HTERT RPE-1 (cell line): Measurements from ENCODE around the gene DNASE1.
"Not testable (repeated sequence)": the region's sequence is repeated elsewhere in the genome, so short reads cannot be mapped to it uniquely, and the experiment has no call there.

ENCODE experiments used
- in situ Hi-C: fragments of 300-500 bp; cut with MboI; formaldehyde crosslinking; loops from 4 replicates; pipeline ENCODE4 v1.14.3; 2020; ENCODE audit warnings: low sequenced_read_pairs

The DNASE1 gene

DNA sequence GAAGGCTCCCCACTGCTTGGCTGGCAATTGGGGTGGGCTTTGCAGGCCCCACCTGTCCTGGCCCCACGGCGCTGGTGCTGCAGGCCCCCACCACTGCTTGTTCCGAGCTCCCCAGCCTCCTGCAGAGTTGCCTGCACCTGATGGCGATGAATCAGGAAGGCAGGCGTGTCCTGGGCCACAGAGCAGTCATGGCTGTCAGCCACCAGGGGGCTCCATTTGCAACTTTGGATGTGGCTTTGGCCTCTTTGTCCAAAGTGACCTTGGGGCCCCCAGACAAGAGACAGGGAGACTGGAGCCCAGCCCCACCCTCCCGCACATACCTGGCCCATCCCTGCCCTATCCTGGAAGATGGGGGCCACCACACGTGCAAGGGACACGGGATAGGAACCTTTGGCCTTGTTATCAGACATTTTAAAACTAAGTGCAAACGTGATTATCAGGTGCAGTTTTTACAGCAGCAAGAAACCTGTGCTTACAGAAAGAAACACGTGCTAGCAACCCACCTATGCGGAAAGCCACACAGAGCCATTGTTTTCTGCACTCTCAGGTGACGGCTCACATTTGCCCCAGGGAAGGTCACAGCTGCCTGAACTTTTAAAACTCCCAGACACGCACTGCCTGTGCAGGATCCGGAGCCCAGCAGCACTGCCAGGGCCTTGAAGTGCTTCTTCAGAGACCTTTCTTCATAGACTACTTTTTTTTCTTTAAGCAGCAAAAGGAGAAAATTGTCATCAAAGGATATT lies at the start of gene DNASE1:
DNASE1 (plus strand) TSS at position 443 of the 743 bp plus-strand sequence. CDS start 683 bp downstream, outside the sequence.
- in situ Hi-C loops, result no loop called here

GRCh38 chr16:3606441-3606840 lies 48.0 kb upstream of the DNASE1 start:
- in situ Hi-C loops, result no loop called here

- in situ Hi-C loops, result no loop called here
Observed at GRCh38 chr16:3607161-3607560, 47.3 kb upstream of the DNASE1 start.

DNA sequence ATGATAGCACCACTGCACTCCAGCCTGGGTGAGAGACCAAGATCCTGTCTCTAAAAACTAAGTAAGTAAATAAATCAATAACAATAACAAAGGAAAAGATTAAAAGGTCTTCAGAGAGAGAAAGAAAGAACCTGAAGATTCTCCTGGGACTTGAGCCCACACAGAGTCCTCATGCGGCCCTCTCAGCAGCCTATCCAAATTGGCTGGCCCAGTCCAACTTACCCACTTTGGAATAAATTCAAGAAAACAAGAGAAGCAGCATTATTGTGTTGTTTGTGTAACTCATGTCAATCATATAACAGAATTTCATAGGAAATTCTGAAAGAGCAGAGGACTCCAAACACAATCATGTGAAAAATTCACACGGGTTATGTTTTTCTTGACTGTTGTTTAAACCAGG lies 46.9 kb upstream of the DNASE1 start:
- in situ Hi-C loops, result no loop called here

GRCh38 chr16:3608069-3608468 lies 46.4 kb upstream of the DNASE1 start:
- in situ Hi-C loops, result no loop called here

DNA sequence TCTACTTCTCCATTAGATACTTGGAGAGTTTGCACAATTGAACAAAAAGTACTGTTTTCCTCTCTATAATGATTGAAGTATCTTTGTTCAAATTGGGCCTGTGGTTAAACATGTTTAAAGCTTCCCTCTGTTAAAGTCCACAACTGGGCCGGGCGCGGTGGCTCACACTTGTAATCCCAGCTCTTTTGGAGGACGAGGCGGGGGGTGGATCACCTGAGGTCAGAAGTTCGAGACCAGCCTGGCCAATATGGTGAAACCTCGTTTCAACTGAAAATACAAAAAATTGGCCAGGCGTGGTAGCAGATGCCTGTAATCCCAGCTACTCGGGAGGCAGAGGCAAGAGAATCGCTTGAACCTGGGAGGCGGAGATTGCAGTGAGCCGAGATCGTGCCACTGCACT lies 45.5 kb upstream of the DNASE1 start:
- in situ Hi-C loops, result not testable (repeated sequence)

DNA sequence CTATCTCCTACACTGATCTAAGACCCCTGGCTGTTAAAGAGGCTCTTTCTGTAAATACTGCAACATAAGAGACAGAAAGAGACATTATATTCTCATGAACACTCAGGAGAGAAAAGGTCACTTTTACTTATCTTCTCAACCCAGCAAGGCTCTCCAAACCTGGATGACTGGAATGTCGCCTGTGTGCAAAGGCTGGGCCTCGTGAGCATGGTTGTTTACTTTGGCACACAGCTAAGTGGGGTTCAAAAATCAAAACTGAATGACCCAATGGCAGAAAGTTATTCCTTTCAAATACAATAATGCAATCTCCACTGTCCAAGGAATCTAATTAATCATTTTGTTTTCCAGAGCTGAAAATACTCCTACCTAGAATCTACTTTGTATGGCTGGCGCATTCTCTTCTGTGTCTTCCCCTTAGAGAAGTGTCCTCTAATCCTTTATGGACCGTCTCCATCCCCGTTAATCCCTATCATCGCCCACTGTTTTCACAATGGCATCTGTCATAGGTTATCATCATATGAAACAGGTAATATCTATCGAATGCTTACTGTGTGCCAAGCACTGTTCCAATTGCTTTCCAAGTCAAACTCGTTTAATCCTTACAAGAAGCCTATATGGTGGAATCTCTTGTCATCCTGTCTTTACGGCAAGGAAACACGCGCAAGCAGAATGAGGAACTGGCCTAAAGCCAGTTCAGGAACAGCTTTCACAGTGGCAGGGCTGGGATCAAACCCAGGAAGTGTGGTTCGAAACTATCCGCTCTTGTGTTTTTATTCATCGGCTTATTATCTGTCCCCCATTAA lies 44.4 kb upstream of the DNASE1 start:
- in situ Hi-C loops, result no loop called here

GRCh38 chr16:3610698-3611145 lies 43.8 kb upstream of the DNASE1 start:
- in situ Hi-C loops, result no loop called here

DNA sequence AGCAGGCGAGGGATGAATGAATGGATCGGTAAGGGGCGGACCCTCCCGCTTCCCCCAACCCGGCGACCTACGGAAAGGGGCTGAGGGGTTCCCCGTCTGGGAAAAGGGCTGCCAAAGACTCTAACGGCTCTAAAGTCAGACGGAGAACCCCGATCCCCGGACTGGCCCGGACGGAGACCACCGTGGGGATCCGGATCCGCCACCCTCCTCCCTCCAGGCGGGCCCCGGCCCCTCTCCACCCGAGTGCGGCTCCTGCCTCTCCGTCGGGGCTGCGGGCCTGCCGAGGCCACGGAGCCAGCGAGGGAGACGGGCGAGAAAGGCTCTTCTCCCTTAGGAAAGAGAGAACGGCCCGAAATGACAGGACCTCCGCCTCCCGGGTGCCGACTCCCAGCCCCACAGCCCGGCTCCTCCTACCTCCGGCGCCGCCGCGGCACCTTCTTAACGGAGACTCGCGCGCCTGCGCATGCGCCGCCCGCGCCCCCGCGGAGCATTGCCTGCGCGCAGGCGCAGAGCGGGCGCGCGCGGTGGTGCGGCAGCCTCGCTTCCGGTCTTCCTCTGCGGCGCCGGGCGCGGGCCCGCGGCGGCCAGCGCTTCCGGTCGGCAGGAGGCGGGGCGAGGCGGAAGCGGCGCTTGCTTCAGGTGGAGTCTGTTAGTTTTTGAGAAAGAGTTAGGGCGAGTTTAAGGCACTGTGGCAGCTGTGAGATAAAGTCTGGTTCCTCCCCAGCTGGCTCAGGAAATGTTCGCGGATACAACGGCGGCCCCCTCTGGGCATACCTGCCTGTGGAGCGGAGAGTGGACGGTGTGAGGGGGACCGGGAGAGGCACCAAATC lies 43.1 kb upstream of the DNASE1 start, which contains the start of gene SLX4:
SLX4 (minus strand) TSS at position 461 of the 830 bp plus-strand sequence. CDS start 2,642 bp downstream, outside the sequence.
- in situ Hi-C loops, result no loop called here

DNA sequence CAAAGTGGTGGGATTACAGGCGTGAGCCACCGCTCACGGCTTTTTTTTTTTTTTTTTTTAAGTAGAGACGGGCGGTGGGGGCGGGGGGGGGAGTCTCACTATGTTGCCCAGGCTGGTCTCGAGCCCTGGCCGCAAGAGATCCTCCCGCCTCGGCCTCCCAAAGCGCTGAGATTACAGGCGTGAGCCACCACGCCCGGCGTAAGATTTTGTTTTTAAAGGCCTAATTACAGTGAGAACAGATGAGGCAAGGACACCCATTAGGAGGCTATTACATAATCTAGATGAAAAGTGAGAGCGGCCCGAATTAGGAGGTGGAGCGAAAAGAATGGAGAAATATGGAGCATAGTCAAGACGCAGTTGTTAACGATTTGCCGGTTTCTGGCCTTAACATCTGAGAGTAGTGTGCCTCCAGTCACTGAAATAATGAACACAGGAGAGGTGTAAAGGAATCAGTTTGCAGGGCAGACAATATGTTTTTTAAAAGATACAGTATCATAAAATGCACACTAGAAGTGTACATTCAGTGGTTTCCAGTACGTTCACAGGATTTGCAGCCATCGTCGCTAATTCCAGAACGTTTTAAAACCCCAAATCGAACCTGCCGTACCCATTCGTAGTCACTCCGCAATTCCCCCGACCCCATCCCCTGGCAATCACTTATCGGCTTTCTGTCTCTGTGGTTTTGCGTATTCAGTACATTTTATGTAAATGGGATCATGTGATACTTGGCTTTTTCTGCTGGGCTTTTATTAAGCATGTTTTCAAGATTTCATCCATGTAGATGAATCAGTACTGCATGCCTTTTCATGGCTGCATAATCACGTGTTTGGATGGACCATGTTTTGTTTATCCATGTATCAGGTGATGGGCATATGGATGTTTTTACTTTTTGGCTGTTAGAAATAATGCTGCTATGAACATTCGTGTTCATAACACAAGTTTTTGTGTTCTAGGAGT lies 41.7 kb upstream of the DNASE1 start:
- in situ Hi-C loops, result no loop called here

DNA sequence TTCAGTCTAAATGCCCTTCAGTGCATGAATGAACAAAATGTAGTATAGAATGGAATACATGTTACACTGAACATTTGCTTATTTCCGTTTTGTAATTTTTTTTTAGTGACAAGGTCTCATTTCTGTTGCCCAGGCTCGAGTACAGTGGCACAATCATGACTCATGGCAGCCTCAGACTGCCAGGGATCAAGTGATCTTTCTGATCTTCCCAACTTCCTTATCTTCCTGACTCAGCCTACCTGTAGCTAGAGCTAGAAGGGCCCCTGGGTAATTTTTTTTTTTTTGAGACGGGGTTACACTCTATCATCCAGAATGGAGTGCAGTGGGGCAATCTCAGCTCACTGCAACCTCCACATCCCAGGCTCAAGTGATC lies 35.7 kb upstream of the DNASE1 start:
- in situ Hi-C loops, result no loop called here

DNA sequence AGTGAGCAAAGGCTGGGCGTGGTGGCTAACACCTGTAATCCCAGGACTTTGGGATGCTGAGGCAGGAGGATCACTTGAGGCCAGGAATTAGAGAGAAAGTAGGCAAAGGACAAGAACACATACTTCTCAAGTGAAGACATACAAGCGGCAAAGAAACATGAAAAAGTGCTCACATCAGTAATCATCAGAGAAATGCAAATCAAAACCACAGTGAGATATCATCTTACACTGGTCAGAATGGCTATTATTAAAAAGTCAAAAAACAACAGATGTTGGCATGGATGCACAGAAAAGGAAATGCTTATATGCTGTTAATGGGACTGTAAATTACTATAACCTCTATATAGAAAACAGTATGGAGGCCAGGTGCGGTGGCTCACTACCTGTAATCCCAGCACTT lies 30.8 kb upstream of the DNASE1 start:
- in situ Hi-C loops, result no loop called here

- in situ Hi-C loops, result no loop called here
Observed at GRCh38 chr16:3625331-3625730, 29.2 kb upstream of the DNASE1 start.

GRCh38 chr16:3625911-3626732 lies 28.4 kb upstream of the DNASE1 start:
- in situ Hi-C loops, result no loop called here

- in situ Hi-C loops, result no loop called here
Observed at GRCh38 chr16:3637371-3637923, 17.0 kb upstream of the DNASE1 start.

GRCh38 chr16:3638916-3639644 lies 15.4 kb upstream of the DNASE1 start:
- in situ Hi-C loops, result no loop called here

- in situ Hi-C loops, result no loop called here
Observed at GRCh38 chr16:3640207-3640606, 14.3 kb upstream of the DNASE1 start.
